ENCODE measurements around the gene CTPS1. TPM values are rescaled to one million over a fixed set of nuclear protein-coding genes. Genes with fewer than 3 reads are reported as not detected.

CTPS1 gene
- total and polyA plus RNA-seq, 2 of the 13 experiments (the other 11 are each of a cell fraction or from before 2014, with no cell fraction given), result 9.6 to 42.8 TPM

- TF ChIP-seq SOX5 (CRISPR knock-in tag; IDR thresholded peaks at IDR 0.05; ENCODE audit: borderline replicate concordance), result peak; percentile 88
- peak; percentile 79; the same call in 1 of the 2 replicates for TF ChIP-seq POGZ (CRISPR knock-in tag; IDR thresholded peaks at IDR 0.05)
- peak; percentile 97 for TF ChIP-seq NCOR1 (IDR thresholded peaks at IDR 0.05; ENCODE audit: borderline replicate concordance, low read length)
- peak; percentile 78 for TF ChIP-seq MAX (IDR thresholded peaks at IDR 0.05)
- no peak for TF ChIP-seq RFX3 (CRISPR knock-in tag; IDR thresholded peaks at IDR 0.05)
- TF ChIP-seq YEATS2 (CRISPR knock-in tag; IDR thresholded peaks at IDR 0.05; ENCODE audit: borderline replicate concordance), result 0 out of 2 replicates have a peak, but pooled peaks have one; percentile 28
- peak; percentile 23 to 54; a peak in 1 of 4 replicates for TF ChIP-seq POLR2A (IDR thresholded peaks at IDR 0.05; ENCODE audit: insufficient read depth in 1 of 2, low read depth in 2 of 2, low read length in 2 of 2)
- TF ChIP-seq ZNF274 (CRISPR knock-in tag; IDR thresholded peaks at IDR 0.05), result 0 out of 2 replicates have a peak, but pooled peaks have one; percentile 46
- TF ChIP-seq ARID3A (IDR thresholded peaks at IDR 0.05; ENCODE audit: low read depth, low read length), result peak; percentile 93
- TF ChIP-seq RCOR2 (CRISPR knock-in tag; IDR thresholded peaks at IDR 0.05), result peak; percentile 90
- peak; percentile 99 for TF ChIP-seq HNF4A (CRISPR knock-in tag; IDR thresholded peaks at IDR 0.05)
- TF ChIP-seq ZNF205 (CRISPR knock-in tag; IDR thresholded peaks at IDR 0.05), result peak; percentile 56; the same call in 1 of the 2 replicates
- TF ChIP-seq DPF2 (CRISPR knock-in tag; IDR thresholded peaks at IDR 0.05; ENCODE audit: borderline replicate concordance, low read depth), result peak; percentile 78; the same call in 1 of the 2 replicates
- no peak for TF ChIP-seq ZNF234 (CRISPR knock-in tag; conservative IDR thresholded peaks at IDR 0.05)
- no peak for TF ChIP-seq ZNF777 (CRISPR knock-in tag; IDR thresholded peaks at IDR 0.05)
- TF ChIP-seq ZSCAN9 (CRISPR knock-in tag; IDR thresholded peaks at IDR 0.05; ENCODE audit: borderline replicate concordance), result peak; percentile 100
- 0 out of 2 replicates have a peak, but pooled peaks have one; percentile 20 for TF ChIP-seq SIN3A (IDR thresholded peaks at IDR 0.05; ENCODE audit: borderline replicate concordance, low read depth, low read length)
- 0 out of 2 replicates have a peak, but pooled peaks have one; percentile 37 for TF ChIP-seq NFKBIZ (CRISPR knock-in tag; IDR thresholded peaks at IDR 0.05)
- peak; percentile 95 for TF ChIP-seq ZNF292 (CRISPR knock-in tag; IDR thresholded peaks at IDR 0.05; ENCODE audit: borderline replicate concordance, low read depth)
- no peak for TF ChIP-seq ZNF143 (CRISPR knock-in tag; IDR thresholded peaks at IDR 0.05)
- TF ChIP-seq FIP1L1 (IDR thresholded peaks at IDR 0.05; ENCODE audit: borderline replicate concordance, insufficient read depth, low read depth, low read length), result no peak
- peak; percentile 35; the same call in 1 of the 2 replicates for TF ChIP-seq MLX (CRISPR knock-in tag; IDR thresholded peaks at IDR 0.05)
- TF ChIP-seq ZSCAN21 (CRISPR knock-in tag; IDR thresholded peaks at IDR 0.05; ENCODE audit: borderline replicate concordance), result peak; percentile 100
- TF ChIP-seq ZNF598 (CRISPR knock-in tag; IDR thresholded peaks at IDR 0.05; ENCODE audit: borderline replicate concordance), result no peak
- TF ChIP-seq ZNF563 (CRISPR knock-in tag; IDR thresholded peaks at IDR 0.05), result peak; percentile 36; the same call in 1 of the 2 replicates
- 0 out of 2 replicates have a peak, but pooled peaks have one; percentile 5 for TF ChIP-seq ZNF770 (CRISPR knock-in tag; IDR thresholded peaks at IDR 0.05)
- no peak for TF ChIP-seq ZNF160 (CRISPR knock-in tag; IDR thresholded peaks at IDR 0.05)
- TF ChIP-seq RFX1 (IDR thresholded peaks at IDR 0.05), result no peak
These were observed 40.0 kb upstream of the CTPS1 start (continued) for GRCh38 chr1:40939320-40940059.
